ENCODE measurements around the gene BEST2. TPM values are rescaled to one million over a fixed set of nuclear protein-coding genes. Genes with fewer than 3 reads are reported as not detected.

BEST2 gene
- total and polyA plus RNA-seq, 2 of the 4 experiments (the other 2 are of a cell fraction): not detected

- dilution Hi-C loops (cut with HindIII; ENCODE audit: low sequenced_read_pairs, unreplicated experiment) (no loop called here), in situ Hi-C loops (cut with MboI; ENCODE audit: low sequenced_read_pairs) (loop anchor here (25.0 kb wide), 1 partner anchor 1052 kb away; no protein-coding TSS in a partner anchor), intact Hi-C loops (cut with micrococcal nuclease) (no loop called here)
- Histone ChIP-seq H2BK5ac (ENCODE audit: low read depth, low read length, poor library complexity, severe bottlenecking) (peak overlapping the region; percentile 95), H4K20me1 (ENCODE audit: insufficient read depth, low read length) (peaks cover 3% of the 10 kb centered on the region; the same call in 1 of the 2 replicates), H2BK20ac (ENCODE audit: low read depth, low read length) (peak overlapping the region; percentile 5; the same call in 1 of the 2 replicates), H3K23ac (ENCODE audit: low read depth, low read length) (peak overlapping the region; percentile 48), H2BK120ac (ENCODE audit: low read depth, low read length) (peak overlapping the region; percentile 88), H3K9me1 (ENCODE audit: insufficient read depth, low read length) (peaks cover 25% of the 10 kb centered on the region), H3K9me3 (ENCODE audit: control insufficient read depth, insufficient read depth, low read length) (no peaks in the 10 kb centered on the region), H4K8ac (ENCODE audit: low read depth in 2 of 2, low read length in 2 of 2) (peak overlapping the region; percentile 3 to 79; a peak in 3 of 4 replicates), H3K56ac (ENCODE audit: extremely low read depth, insufficient read depth, low read length) (no peak overlapping the region), H3K79me1 (ENCODE audit: low read depth in 1 of 2, low read length in 2 of 2) (peaks cover 0 to 34% of the 10 kb centered on the region in 2 experiments; a peak in 2 of 4 replicates), H2AK9ac (replicated peaks; ENCODE audit: low read depth, low read length, poor library complexity) (peak overlapping the region; percentile 81), H3K27me3 (ENCODE audit: control insufficient read depth, insufficient read depth, low read length) (no peaks in the 10 kb centered on the region), H4K5ac (ENCODE audit: low read depth, low read length) (peak overlapping the region; percentile 77), H4K91ac (ENCODE audit: insufficient read depth, low read depth, low read length) (peak overlapping the region; percentile 40), H3K27ac (ENCODE audit: insufficient read depth, low read length) (peak overlapping the region; percentile 0; the same call in 1 of the 2 replicates), H3K4me3 (ENCODE audit: insufficient read depth, low read depth, low read length) (no peak overlapping the region), H2AK5ac (ENCODE audit: low read depth, low read length) (peak overlapping the region; percentile 97), H3K14ac (replicated peaks; ENCODE audit: low read depth, low read length) (peak overlapping the region; percentile 45), H3K4me1 (ENCODE audit: control insufficient read depth, insufficient read depth, low read length) (peaks cover 47% of the 10 kb centered on the region), H3K4me2 (ENCODE audit: low read depth, low read length) (no peak overlapping the region), H2AFZ (replicated peaks; ENCODE audit: low read length, poor library complexity) (peak overlapping the region; percentile 86), H2BK15ac (ENCODE audit: low read depth, low read length) (peak overlapping the region; percentile 22; the same call in 2 of the 3 replicates), H3K18ac (ENCODE audit: low read depth, low read length) (peak overlapping the region; percentile 29), H3K4ac (ENCODE audit: low read depth, low read length) (peak overlapping the region; percentile 80), H3K36me3 (ENCODE audit: control insufficient read depth, insufficient read depth, low read length) (no peaks in the 10 kb centered on the region), H3K9ac (ENCODE audit: low read depth, low read length) (no peak overlapping the region)
- ATAC-seq (ENCODE audit: low read depth): no peak
- no peak for DNase-seq
- POLR2A ChIA-PET (ENCODE audit: unreplicated experiment): no interaction called here
- CTCF ChIA-PET: no interaction called here
- TF ChIP-seq CHD1 (IDR thresholded peaks at IDR 0.05; ENCODE audit: low read depth, low read length) (no peak), POLR2A (IDR thresholded peaks at IDR 0.05; ENCODE audit: low read depth, low read length) (peak; percentile 27; the same call in 1 of the 2 replicates)
- no TSS peak for BruUV-seq (replicated peaks)
- WGBS, 2 experiments (ENCODE audit: extremely low coverage in 2 of 2, insufficient read length in 1 of 2): 63% methylated on average over 3 of the region's 4 CpGs; no CpG with 5 or more reads in 1 of the 2 experiments
Measured at GRCh38 chr19:12785431-12786031, 33.9 kb downstream of the BEST2 start.
